ENCODE data around the gene SDR42E1. TPM values are rescaled to one million over a fixed set of nuclear protein-coding genes. Genes with fewer than 3 reads are reported as not detected.
A peak's percentile ranks its signal among the peaks of the same experiment; 100 is the strongest.

The SDR42E1 gene
- total and polyA plus RNA-seq, 2 of the 13 experiments (the other 11 are each of a cell fraction or from before 2014, with no cell fraction given), result 0.01 to 0.13 TPM

DNA sequence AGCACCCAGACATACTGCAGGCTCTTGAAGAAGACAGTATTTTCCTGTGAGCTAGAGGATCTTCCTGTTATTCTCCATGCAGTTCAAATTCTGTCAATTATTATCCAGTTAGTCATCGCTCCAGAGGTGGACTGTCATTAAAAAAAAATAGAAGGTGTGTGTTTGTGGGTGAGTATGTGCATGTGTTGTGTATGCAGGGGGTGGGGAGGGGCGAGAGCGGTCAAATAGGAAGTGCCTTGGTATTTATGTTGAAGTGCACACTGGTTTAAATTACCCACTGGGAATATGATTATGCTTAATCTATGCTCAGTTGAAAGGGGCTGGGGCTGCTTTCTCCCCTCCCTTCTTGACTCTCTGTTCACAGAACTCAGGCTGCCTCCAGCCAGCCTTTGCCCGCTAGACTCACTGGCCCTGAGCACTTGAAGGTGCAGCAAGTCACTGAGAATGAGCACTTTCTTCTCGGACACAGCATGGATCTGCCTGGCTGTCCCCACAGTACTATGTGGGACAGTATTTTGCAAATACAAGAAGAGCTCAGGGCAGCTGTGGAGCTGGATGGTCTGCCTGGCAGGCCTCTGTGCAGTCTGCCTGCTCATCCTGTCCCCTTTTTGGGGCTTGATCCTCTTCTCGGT, 23.8 kb upstream of the SDR42E1 start, which contains the start of gene HSD17B2 (continued):
- TF ChIP-seq, protein P1, sequence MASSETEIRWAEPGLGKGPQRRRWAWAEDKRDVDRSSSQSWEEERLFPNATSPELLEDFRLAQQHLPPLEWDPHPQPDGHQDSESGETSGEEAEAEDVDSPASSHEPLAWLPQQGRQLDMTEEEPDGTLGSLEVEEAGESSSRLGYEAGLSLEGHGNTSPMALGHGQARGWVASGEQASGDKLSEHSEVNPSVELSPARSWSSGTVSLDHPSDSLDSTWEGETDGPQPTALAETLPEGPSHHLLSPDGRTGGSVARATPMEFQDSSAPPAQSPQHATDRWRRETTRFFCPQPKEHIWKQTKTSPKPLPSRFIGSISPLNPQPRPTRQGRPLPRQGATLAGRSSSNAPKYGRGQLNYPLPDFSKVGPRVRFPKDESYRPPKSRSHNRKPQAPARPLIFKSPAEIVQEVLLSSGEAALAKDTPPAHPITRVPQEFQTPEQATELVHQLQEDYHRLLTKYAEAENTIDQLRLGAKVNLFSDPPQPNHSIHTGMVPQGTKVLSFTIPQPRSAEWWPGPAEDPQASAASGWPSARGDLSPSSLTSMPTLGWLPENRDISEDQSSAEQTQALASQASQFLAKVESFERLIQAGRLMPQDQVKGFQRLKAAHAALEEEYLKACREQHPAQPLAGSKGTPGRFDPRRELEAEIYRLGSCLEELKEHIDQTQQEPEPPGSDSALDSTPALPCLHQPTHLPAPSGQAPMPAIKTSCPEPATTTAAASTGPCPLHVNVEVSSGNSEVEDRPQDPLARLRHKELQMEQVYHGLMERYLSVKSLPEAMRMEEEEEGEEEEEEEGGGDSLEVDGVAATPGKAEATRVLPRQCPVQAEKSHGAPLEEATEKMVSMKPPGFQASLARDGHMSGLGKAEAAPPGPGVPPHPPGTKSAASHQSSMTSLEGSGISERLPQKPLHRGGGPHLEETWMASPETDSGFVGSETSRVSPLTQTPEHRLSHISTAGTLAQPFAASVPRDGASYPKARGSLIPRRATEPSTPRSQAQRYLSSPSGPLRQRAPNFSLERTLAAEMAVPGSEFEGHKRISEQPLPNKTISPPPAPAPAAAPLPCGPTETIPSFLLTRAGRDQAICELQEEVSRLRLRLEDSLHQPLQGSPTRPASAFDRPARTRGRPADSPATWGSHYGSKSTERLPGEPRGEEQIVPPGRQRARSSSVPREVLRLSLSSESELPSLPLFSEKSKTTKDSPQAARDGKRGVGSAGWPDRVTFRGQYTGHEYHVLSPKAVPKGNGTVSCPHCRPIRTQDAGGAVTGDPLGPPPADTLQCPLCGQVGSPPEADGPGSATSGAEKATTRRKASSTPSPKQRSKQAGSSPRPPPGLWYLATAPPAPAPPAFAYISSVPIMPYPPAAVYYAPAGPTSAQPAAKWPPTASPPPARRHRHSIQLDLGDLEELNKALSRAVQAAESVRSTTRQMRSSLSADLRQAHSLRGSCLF (CRISPR knock-in tag; IDR thresholded peaks at IDR 0.05; ENCODE audit: borderline replicate concordance), result no peak
- no peak for TF ChIP-seq ZMYM4 (CRISPR knock-in tag; IDR thresholded peaks at IDR 0.05)
- no peak for TF ChIP-seq ZIK1 (CRISPR knock-in tag; IDR thresholded peaks at IDR 0.05; ENCODE audit: borderline replicate concordance, low read depth)
- TF ChIP-seq KAT7 (CRISPR knock-in tag; IDR thresholded peaks at IDR 0.05; ENCODE audit: borderline replicate concordance), result no peak; the same call in 1 of the 2 replicates
- TF ChIP-seq, protein P2, sequence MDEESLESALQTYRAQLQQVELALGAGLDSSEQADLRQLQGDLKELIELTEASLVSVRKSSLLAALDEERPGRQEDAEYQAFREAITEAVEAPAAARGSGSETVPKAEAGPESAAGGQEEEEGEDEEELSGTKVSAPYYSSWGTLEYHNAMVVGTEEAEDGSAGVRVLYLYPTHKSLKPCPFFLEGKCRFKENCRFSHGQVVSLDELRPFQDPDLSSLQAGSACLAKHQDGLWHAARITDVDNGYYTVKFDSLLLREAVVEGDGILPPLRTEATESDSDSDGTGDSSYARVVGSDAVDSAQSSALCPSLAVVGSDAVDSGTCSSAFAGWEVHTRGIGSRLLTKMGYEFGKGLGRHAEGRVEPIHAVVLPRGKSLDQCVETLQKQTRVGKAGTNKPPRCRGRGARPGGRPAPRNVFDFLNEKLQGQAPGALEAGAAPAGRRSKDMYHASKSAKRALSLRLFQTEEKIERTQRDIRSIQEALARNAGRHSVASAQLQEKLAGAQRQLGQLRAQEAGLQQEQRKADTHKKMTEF (CRISPR knock-in tag; IDR thresholded peaks at IDR 0.05), result peak; percentile 71
- TF ChIP-seq ZNF761 (CRISPR knock-in tag; conservative IDR thresholded peaks at IDR 0.05), result peak; percentile 65; the same call in 1 of the 2 replicates
- peak; percentile 17; the same call in 1 of the 2 replicates for TF ChIP-seq GABPB1 (CRISPR knock-in tag; IDR thresholded peaks at IDR 0.05)
- TF ChIP-seq PHF21A (CRISPR knock-in tag; IDR thresholded peaks at IDR 0.05), result peak; percentile 72
- no peak for TF ChIP-seq GABPA (IDR thresholded peaks at IDR 0.05; ENCODE audit: low read depth, low read length)
- peak; percentile 55; the same call in 1 of the 2 replicates for TF ChIP-seq GABPA (CRISPR knock-in tag; IDR thresholded peaks at IDR 0.05; ENCODE audit: low read depth)
- TF ChIP-seq ZNF773 (CRISPR knock-in tag; IDR thresholded peaks at IDR 0.05; ENCODE audit: borderline replicate concordance), result no peak
- TF ChIP-seq SNAPC2 (CRISPR knock-in tag; IDR thresholded peaks at IDR 0.05), result peak; percentile 64; the same call in 1 of the 2 replicates
- no peak; the same call in 1 of the 2 replicates for TF ChIP-seq MIER2 (CRISPR knock-in tag; IDR thresholded peaks at IDR 0.05)
- TF ChIP-seq, protein P3, sequence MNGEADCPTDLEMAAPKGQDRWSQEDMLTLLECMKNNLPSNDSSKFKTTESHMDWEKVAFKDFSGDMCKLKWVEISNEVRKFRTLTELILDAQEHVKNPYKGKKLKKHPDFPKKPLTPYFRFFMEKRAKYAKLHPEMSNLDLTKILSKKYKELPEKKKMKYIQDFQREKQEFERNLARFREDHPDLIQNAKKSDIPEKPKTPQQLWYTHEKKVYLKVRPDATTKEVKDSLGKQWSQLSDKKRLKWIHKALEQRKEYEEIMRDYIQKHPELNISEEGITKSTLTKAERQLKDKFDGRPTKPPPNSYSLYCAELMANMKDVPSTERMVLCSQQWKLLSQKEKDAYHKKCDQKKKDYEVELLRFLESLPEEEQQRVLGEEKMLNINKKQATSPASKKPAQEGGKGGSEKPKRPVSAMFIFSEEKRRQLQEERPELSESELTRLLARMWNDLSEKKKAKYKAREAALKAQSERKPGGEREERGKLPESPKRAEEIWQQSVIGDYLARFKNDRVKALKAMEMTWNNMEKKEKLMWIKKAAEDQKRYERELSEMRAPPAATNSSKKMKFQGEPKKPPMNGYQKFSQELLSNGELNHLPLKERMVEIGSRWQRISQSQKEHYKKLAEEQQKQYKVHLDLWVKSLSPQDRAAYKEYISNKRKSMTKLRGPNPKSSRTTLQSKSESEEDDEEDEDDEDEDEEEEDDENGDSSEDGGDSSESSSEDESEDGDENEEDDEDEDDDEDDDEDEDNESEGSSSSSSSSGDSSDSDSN (CRISPR knock-in tag; IDR thresholded peaks at IDR 0.05), result no peak
- TF ChIP-seq, protein P4, sequence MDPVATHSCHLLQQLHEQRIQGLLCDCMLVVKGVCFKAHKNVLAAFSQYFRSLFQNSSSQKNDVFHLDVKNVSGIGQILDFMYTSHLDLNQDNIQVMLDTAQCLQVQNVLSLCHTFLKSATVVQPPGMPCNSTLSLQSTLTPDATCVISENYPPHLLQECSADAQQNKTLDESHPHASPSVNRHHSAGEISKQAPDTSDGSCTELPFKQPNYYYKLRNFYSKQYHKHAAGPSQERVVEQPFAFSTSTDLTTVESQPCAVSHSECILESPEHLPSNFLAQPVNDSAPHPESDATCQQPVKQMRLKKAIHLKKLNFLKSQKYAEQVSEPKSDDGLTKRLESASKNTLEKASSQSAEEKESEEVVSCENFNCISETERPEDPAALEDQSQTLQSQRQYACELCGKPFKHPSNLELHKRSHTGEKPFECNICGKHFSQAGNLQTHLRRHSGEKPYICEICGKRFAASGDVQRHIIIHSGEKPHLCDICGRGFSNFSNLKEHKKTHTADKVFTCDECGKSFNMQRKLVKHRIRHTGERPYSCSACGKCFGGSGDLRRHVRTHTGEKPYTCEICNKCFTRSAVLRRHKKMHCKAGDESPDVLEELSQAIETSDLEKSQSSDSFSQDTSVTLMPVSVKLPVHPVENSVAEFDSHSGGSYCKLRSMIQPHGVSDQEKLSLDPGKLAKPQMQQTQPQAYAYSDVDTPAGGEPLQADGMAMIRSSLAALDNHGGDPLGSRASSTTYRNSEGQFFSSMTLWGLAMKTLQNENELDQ (CRISPR knock-in tag; IDR thresholded peaks at IDR 0.05; ENCODE audit: borderline replicate concordance), result no peak
- no peak for TF ChIP-seq CREB1 (IDR thresholded peaks at IDR 0.05)
- peak; percentile 77 for TF ChIP-seq CREB1 (CRISPR knock-in tag; IDR thresholded peaks at IDR 0.05)
- TF ChIP-seq, protein P5, sequence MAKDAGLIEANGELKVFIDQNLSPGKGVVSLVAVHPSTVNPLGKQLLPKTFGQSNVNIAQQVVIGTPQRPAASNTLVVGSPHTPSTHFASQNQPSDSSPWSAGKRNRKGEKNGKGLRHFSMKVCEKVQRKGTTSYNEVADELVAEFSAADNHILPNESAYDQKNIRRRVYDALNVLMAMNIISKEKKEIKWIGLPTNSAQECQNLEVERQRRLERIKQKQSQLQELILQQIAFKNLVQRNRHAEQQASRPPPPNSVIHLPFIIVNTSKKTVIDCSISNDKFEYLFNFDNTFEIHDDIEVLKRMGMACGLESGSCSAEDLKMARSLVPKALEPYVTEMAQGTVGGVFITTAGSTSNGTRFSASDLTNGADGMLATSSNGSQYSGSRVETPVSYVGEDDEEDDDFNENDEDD (CRISPR knock-in tag; IDR thresholded peaks at IDR 0.05; ENCODE audit: borderline replicate concordance), result no peak
